Transverse colon (tissue), 3 donors: ENCODE data around the gene CDK13.

ENCODE experiments used
- CTCF ChIP-seq, 5 experiments: fragments of 200-600 bp in 3 of 5; fragments of 450-650 bp in 2 of 5; sonication (generic) in 3 of 5; IDR thresholded peaks; 1 replicate in 2 of 5; 2 replicates in 3 of 5; pipeline ENCODE4 v1.5.1; 2016 to 2017; ENCODE audit warnings: antibody characterized with exemption in 5 of 5, inconsistent platforms in 3 of 5, mild to moderate bottlenecking in 2 of 5, moderate library complexity in 1 of 5
- POLR2A ChIP-seq: fragments of 450-650 bp; IDR thresholded peaks from one replicate; pipeline ENCODE4 v1.6.1; 2016; ENCODE audit warnings: antibody characterized with exemption, mild to moderate bottlenecking, moderate library complexity

DNA sequence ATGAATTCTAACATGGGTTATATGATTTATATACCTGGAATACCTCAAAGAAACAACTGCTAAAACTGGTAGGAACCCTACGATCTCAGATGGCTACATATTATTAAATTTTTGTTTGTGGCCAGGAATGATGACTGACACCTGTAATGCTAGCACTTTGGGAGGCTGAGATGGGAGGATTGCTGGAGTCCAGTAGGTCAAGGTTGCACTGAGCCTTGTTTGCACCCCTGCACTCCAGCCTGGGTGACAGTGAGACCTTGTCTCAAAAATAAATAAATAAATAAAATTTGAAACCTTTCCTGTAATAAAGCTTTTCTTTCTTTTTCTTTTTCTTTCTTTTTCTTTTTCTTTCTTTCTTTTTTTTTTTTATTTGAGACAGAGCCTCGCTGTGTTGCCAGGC is 123.2 kb downstream of the CDK13 start:
- TF ChIP-seq POLR2A (no peak), CTCF (IDR thresholded peaks at IDR 0.05) (no peak)
